GM18502 (cell line): ENCODE measurements around the gene LAMA3.
"Not testable (repeated sequence)": the region's sequence is repeated elsewhere in the genome, so short reads cannot be mapped to it uniquely, and the experiment has no call there.

Experiments used
- ATAC-seq: cut with Tn5 transposase; IDR thresholded peaks from one replicate; pipeline ENCODE4 v1.9.1; 2021; ENCODE audit warnings: mild to moderate bottlenecking; ENCODE audit not compliant: unreplicated experiment, poor library complexity

The LAMA3 gene

GRCh38 chr18:23702606-23703005 lies 13.4 kb downstream of the LAMA3 start:
- ATAC-seq = no peak

- no peak for ATAC-seq
Observed at GRCh38 chr18:23703057-23703986, 14.1 kb downstream of the LAMA3 start.

- ATAC-seq = no peak
Observed at GRCh38 chr18:23703987-23704384, 14.7 kb downstream of the LAMA3 start.

GRCh38 chr18:23704806-23705205 lies 15.6 kb downstream of the LAMA3 start:
- no peak for ATAC-seq

- no peak for ATAC-seq
Observed at GRCh38 chr18:23706971-23707640, 17.9 kb downstream of the LAMA3 start.

GRCh38 chr18:23710068-23710527 lies 20.8 kb downstream of the LAMA3 start:
- ATAC-seq = no peak

- ATAC-seq = no peak
Observed at GRCh38 chr18:23710946-23711345, 21.7 kb downstream of the LAMA3 start.

- no peak for ATAC-seq
Observed at GRCh38 chr18:23711426-23711825, 22.2 kb downstream of the LAMA3 start.

GRCh38 chr18:23712445-23712844 lies 23.2 kb downstream of the LAMA3 start:
- no peak for ATAC-seq

GRCh38 chr18:23714576-23714975 lies 25.3 kb downstream of the LAMA3 start:
- ATAC-seq = no peak

GRCh38 chr18:23716079-23716478 lies 26.8 kb downstream of the LAMA3 start:
- ATAC-seq = not testable (repeated sequence)

- ATAC-seq = no peak
Observed at GRCh38 chr18:23716516-23716915, 27.3 kb downstream of the LAMA3 start.

- ATAC-seq = no peak
Observed at GRCh38 chr18:23716966-23717365, 27.7 kb downstream of the LAMA3 start.

GRCh38 chr18:23718243-23718720 lies 29.0 kb downstream of the LAMA3 start:
- no peak for ATAC-seq

GRCh38 chr18:23718731-23719130 lies 29.5 kb downstream of the LAMA3 start:
- no peak for ATAC-seq

GRCh38 chr18:23719634-23720201 lies 30.5 kb downstream of the LAMA3 start:
- no peak for ATAC-seq

- no peak for ATAC-seq
Observed at GRCh38 chr18:23721696-23722480, 32.6 kb downstream of the LAMA3 start.

GRCh38 chr18:23722646-23723045 lies 33.4 kb downstream of the LAMA3 start:
- no peak for ATAC-seq

- ATAC-seq = no peak
Observed at GRCh38 chr18:23723121-23723520, 33.9 kb downstream of the LAMA3 start.

GRCh38 chr18:23724681-23725080 lies 35.4 kb downstream of the LAMA3 start:
- ATAC-seq = no peak
